AG04450 (cell line): ENCODE data around the gene CCL5. TPM values are rescaled to one million over a fixed set of nuclear protein-coding genes. Genes with fewer than 3 reads are reported as not detected.

Experiments used
- CTCF ChIA-PET: fragments of 300-600, 350-600 bp; formaldehyde crosslinking; extraction: SDS; loops from one replicate; lab custom pipeline; 2022; ENCODE audit warnings: antibody characterized with exemption, inconsistent platforms; lab: Charles Lee
- POLR2A ChIA-PET: fragments of 350-600 bp; formaldehyde crosslinking; extraction: SDS; loops from one replicate; lab custom pipeline; 2021; ENCODE audit warnings: antibody characterized with exemption, inconsistent platforms; lab: Yijun Ruan, JAX
- DNase-seq: peaks from one replicate; pipeline ENCODE4 v3.0.0-alpha.2; 2011; ENCODE audit warnings: low read depth, low spot score
- H3K27ac ChIP-seq: one replicate; pipeline ENCODE4 v1.5.1; 2012; ENCODE audit warnings: low read depth, low read length, control low read depth
- H3K27me3 ChIP-seq: one replicate; pipeline ENCODE4 v1.6.0; 2012; ENCODE audit warnings: low read length; ENCODE audit not compliant: control insufficient read depth, insufficient read depth
- H3K4me3 ChIP-seq: 2 replicates; pipeline ENCODE4 v1.5.1; 2011; ENCODE audit warnings: mild to moderate bottlenecking, low read depth, low read length, control low read depth
- H3K9me3 ChIP-seq: 2 replicates; pipeline ENCODE4 v1.5.1; 2012; ENCODE audit warnings: low read length; ENCODE audit not compliant: control insufficient read depth, insufficient read depth
- CTCF ChIP-seq: IDR thresholded peaks from 2 replicates; pipeline ENCODE4 v1.5.1; 2011; ENCODE audit warnings: low read depth, low read length, control low read depth, inconsistent platforms
- polyA plus RNA-seq: library from polyadenylated mRNA; depleted of rRNA; stranded (reverse); fragments of >200 nt; gene quantifications from 2 replicates; pipeline ENCODE4 v1.2.3, GENCODE V29; 2011

CCL5 gene
- polyA plus RNA-seq, 1 experiment, result not detected

GRCh38 chr17:35889818-35890773, 9.9 kb upstream of the CCL5 start:
- Histone ChIP-seq H3K27ac (no peak overlapping the region), H3K4me3 (no peak overlapping the region), H3K27me3 (no peaks in the 10 kb centered on the region), H3K9me3 (no peaks in the 10 kb centered on the region)
- DNase-seq, result no peak
- ChIA-PET POLR2A (interaction anchor here (0.6 to 0.7 kb wide), 3 partner anchors 21 to 312 kb away, joined by 3 to 9 read pairs (median 4); no protein-coding TSS in a partner anchor), CTCF (interaction anchor here (0.7 kb wide), 1 partner anchor 69 kb away, joined by 4 read pairs; no protein-coding TSS in a partner anchor)
- no peak for TF ChIP-seq CTCF

GRCh38 chr17:35889241-35889640, 9.1 kb upstream of the CCL5 start:
- ChIA-PET POLR2A (interaction anchor here (0.6 kb wide), 1 partner anchor 311 kb away, joined by 3 read pairs; no protein-coding TSS in a partner anchor), CTCF (no interaction called here)

GRCh38 chr17:35878361-35878760, 1.8 kb downstream of the CCL5 start:
- DNase-seq, result no peak
- CTCF ChIA-PET, result no interaction called here
- no peak for TF ChIP-seq CTCF
- H3K4me3 ChIP-seq, result no peak overlapping the region
- peaks cover 5% of the 10 kb centered on the region for H3K27me3 ChIP-seq
- no peaks in the 10 kb centered on the region for H3K9me3 ChIP-seq
- POLR2A ChIA-PET, result no interaction called here
- no peak overlapping the region for H3K27ac ChIP-seq

More at GRCh38 chr17:35889241-35889640, 9.1 kb upstream of the CCL5 start:
- no peak for DNase-seq
- TF ChIP-seq CTCF, result no peak
- Histone ChIP-seq H3K9me3 (no peaks in the 10 kb centered on the region), H3K4me3 (no peak overlapping the region), H3K27me3 (no peaks in the 10 kb centered on the region), H3K27ac (no peak overlapping the region)

- DNase-seq, result no peak
- POLR2A ChIA-PET, result no interaction called here
- peaks cover 5% of the 10 kb centered on the region for H3K27me3 ChIP-seq
- H3K4me3 ChIP-seq, result no peak overlapping the region
- CTCF ChIA-PET, result no interaction called here
- no peaks in the 10 kb centered on the region for H3K9me3 ChIP-seq
- H3K27ac ChIP-seq, result no peak overlapping the region
- no peak for TF ChIP-seq CTCF
Measured at GRCh38 chr17:35877345-35878029, 2.7 kb downstream of the CCL5 start.
